Astrocyte (in vitro differentiated cells and primary cell): Measurements from ENCODE around the gene TJAP1. TPM values are rescaled to one million over a fixed set of nuclear protein-coding genes. Genes with fewer than 3 reads are reported as not detected.

Source experiments
- DNase-seq: peaks from one replicate; pipeline ENCODE4 v3.0.0-alpha.2; 2010; ENCODE audit warnings: low read depth
- FAIRE-seq: peaks from 2 replicates; lab custom pipeline; 2011; peaks lifted over from hg19 to GRCh38; lab: Jason Lieb, UNC
- H2AFZ ChIP-seq: 2 replicates; pipeline ENCODE4 v1.6.0; 2012; ENCODE audit warnings: low read depth, low read length, inconsistent platforms
- H3K27ac ChIP-seq: 2 replicates; pipeline ENCODE4 v1.5.1; 2011; ENCODE audit warnings: low read depth, low read length, inconsistent platforms
- H3K27me3 ChIP-seq: 2 replicates; pipeline ENCODE4 v1.6.0; 2011; ENCODE audit warnings: low read length, inconsistent platforms; ENCODE audit not compliant: insufficient read depth
- H3K36me3 ChIP-seq: 2 replicates; pipeline ENCODE4 v1.5.1; 2011; ENCODE audit warnings: low read length, inconsistent platforms; ENCODE audit not compliant: insufficient read depth
- H3K4me1 ChIP-seq: 2 replicates; pipeline ENCODE4 v1.5.1; 2011; ENCODE audit warnings: low read length, inconsistent platforms; ENCODE audit not compliant: insufficient read depth
- H3K4me2 ChIP-seq: 2 replicates; pipeline ENCODE4 v1.6.0; 2012; ENCODE audit warnings: low read length, inconsistent platforms
- H3K4me3 ChIP-seq: 2 replicates; pipeline ENCODE4 v1.5.1; 2011; ENCODE audit warnings: low read depth, mild to moderate bottlenecking, low read length, inconsistent platforms; ENCODE audit not compliant: insufficient read depth
- H3K79me2 ChIP-seq: 2 replicates; pipeline ENCODE4 v1.6.0; 2012; ENCODE audit warnings: mild to moderate bottlenecking, low read length, inconsistent platforms; ENCODE audit not compliant: insufficient read depth
- H3K9ac ChIP-seq: 2 replicates; pipeline ENCODE4 v1.6.0; 2012; ENCODE audit warnings: mild to moderate bottlenecking, low read length, inconsistent platforms
- H3K9me3 ChIP-seq: 2 replicates; pipeline ENCODE4 v1.5.1; 2012; ENCODE audit warnings: low read depth, mild to moderate bottlenecking, low read length, inconsistent platforms; ENCODE audit not compliant: insufficient read depth
- H4K20me1 ChIP-seq: 2 replicates; pipeline ENCODE4 v1.6.0; 2012; ENCODE audit warnings: low read length, inconsistent platforms; ENCODE audit not compliant: insufficient read depth
- H3K27ac Mint-ChIP-seq: one replicate; pipeline ENCODE4 v1.8.0; 2021; ENCODE audit warnings: mild to moderate bottlenecking, mixed read lengths; ENCODE audit not compliant: unreplicated experiment
- H3K27me3 Mint-ChIP-seq: one replicate; pipeline ENCODE4 v1.8.0; 2021; ENCODE audit warnings: low read depth, mixed read lengths; ENCODE audit not compliant: unreplicated experiment
- H3K36me3 Mint-ChIP-seq: one replicate; pipeline ENCODE4 v1.8.0; 2021; ENCODE audit warnings: low read depth, mixed read lengths; ENCODE audit not compliant: unreplicated experiment
- H3K4me1 Mint-ChIP-seq: one replicate; pipeline ENCODE4 v1.8.0; 2021; ENCODE audit warnings: low read depth, mixed read lengths; ENCODE audit not compliant: unreplicated experiment
- H3K4me3 Mint-ChIP-seq: one replicate; pipeline ENCODE4 v1.8.0; 2021; ENCODE audit warnings: mild to moderate bottlenecking, moderate library complexity, mixed read lengths; ENCODE audit not compliant: unreplicated experiment
- H3K9me3 Mint-ChIP-seq: one replicate; pipeline ENCODE4 v1.8.0; 2021; ENCODE audit warnings: mild to moderate bottlenecking, mixed read lengths; ENCODE audit not compliant: unreplicated experiment
- CTCF ChIP-seq: IDR thresholded peaks from 2 replicates; pipeline ENCODE4 v1.5.1; 2011; ENCODE audit warnings: low read depth, mild to moderate bottlenecking, inconsistent platforms, low read length, moderate library complexity; ENCODE audit not compliant: insufficient read depth
- EZH2 ChIP-seq: IDR thresholded peaks from 2 replicates; pipeline ENCODE4 v1.6.1; 2012; ENCODE audit warnings: mild to moderate bottlenecking, low read length, inconsistent platforms; ENCODE audit not compliant: insufficient read depth
- total RNA-seq: library from RNA; stranded (reverse); gene quantifications from 2 replicates; pipeline ENCODE4 v1.2.1, GENCODE V29; 2021

The TJAP1 gene
- total RNA-seq, 1 donor from 2014 or later: 26.6 TPM

GRCh38 chr6:43500921-43501320, 23.6 kb downstream of the TJAP1 start:
- Histone ChIP-seq H2AFZ (no peak overlapping the region), H3K9ac (no peak overlapping the region), H3K36me3 (peaks cover 26% of the 10 kb centered on the region), H3K4me2 (no peak overlapping the region), H4K20me1 (peaks cover 34% of the 10 kb centered on the region), H3K9me3 (no peaks in the 10 kb centered on the region), H3K79me2 (peaks cover 8% of the 10 kb centered on the region), H3K4me3 (no peak overlapping the region), H3K27me3 (no peaks in the 10 kb centered on the region), H3K27ac (no peak overlapping the region), H3K4me1 (peaks cover 15% of the 10 kb centered on the region)
- Mint-ChIP-seq H3K36me3 (peaks cover 32% of the 10 kb centered on the region), H3K9me3 (no peaks in the 10 kb centered on the region), H3K27me3 (no peaks in the 10 kb centered on the region), H3K27ac (no peak overlapping the region), H3K4me1 (peaks cover 15% of the 10 kb centered on the region), H3K4me3 (no peak overlapping the region)
- no peak for TF ChIP-seq EZH2
- no peak for TF ChIP-seq CTCF
- FAIRE-seq (no peak), DNase-seq (no peak)

GRCh38 chr6:43502666-43503065, 25.3 kb downstream of the TJAP1 start:
- H3K36me3 ChIP-seq: peaks cover 26% of the 10 kb centered on the region
- no peak overlapping the region for H3K4me2 ChIP-seq
- no peak overlapping the region for H3K27ac ChIP-seq
- H3K27me3 Mint-ChIP-seq: peaks cover 2% of the 10 kb centered on the region
- no peaks in the 10 kb centered on the region for H3K9me3 Mint-ChIP-seq
- no peak for TF ChIP-seq CTCF
- TF ChIP-seq EZH2: no peak
- no peaks in the 10 kb centered on the region for H3K27me3 ChIP-seq
- H3K27ac Mint-ChIP-seq: no peak overlapping the region
- peaks cover 33% of the 10 kb centered on the region for H3K36me3 Mint-ChIP-seq
- no peak overlapping the region for H3K4me3 ChIP-seq
- H3K4me1 Mint-ChIP-seq: peaks cover 3% of the 10 kb centered on the region
- no peaks in the 10 kb centered on the region for H3K4me1 ChIP-seq
- H3K9ac ChIP-seq: no peak overlapping the region
- H4K20me1 ChIP-seq: peaks cover 26% of the 10 kb centered on the region
- no peak overlapping the region for H3K4me3 Mint-ChIP-seq
- no peak for DNase-seq
- no peak overlapping the region for H2AFZ ChIP-seq
- H3K79me2 ChIP-seq: peaks cover under 1% of the 10 kb centered on the region
- no peak for FAIRE-seq
- H3K9me3 ChIP-seq: no peaks in the 10 kb centered on the region

DNA sequence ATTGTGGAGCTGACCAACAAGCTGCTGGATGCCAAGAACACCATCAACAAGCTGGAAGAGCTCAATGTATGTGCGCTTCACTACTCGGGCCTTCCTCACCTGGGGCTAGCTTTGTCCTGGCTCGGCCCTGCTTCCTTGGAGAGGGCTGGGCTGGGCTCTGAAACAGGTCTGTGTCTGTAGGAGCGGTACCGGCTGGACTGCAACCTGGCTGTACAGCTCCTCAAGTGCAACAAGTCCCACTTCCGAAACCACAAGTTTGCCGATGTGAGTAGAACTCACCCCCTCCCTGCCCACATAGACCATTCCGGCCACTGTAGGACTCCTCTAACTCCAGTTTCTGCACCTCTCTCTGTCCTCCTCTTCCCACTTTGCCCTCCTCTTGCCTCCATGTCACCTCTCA, 26.1 kb downstream of the TJAP1 start:
- H3K27ac Mint-ChIP-seq: no peak overlapping the region
- H3K36me3 Mint-ChIP-seq: peaks cover 32% of the 10 kb centered on the region
- Histone ChIP-seq H3K9ac (no peak overlapping the region), H3K4me2 (no peak overlapping the region), H2AFZ (no peak overlapping the region), H3K4me1 (no peaks in the 10 kb centered on the region), H4K20me1 (peaks cover 20% of the 10 kb centered on the region), H3K79me2 (no peaks in the 10 kb centered on the region), H3K27me3 (no peaks in the 10 kb centered on the region), H3K9me3 (no peaks in the 10 kb centered on the region), H3K27ac (no peak overlapping the region), H3K36me3 (peaks cover 26% of the 10 kb centered on the region), H3K4me3 (no peak overlapping the region)
- peaks cover 9% of the 10 kb centered on the region for H3K27me3 Mint-ChIP-seq
- no peak for DNase-seq
- no peak for FAIRE-seq
- H3K9me3 Mint-ChIP-seq: no peaks in the 10 kb centered on the region
- TF ChIP-seq CTCF: no peak
- TF ChIP-seq EZH2: no peak
- H3K4me1 Mint-ChIP-seq: no peaks in the 10 kb centered on the region
- no peak overlapping the region for H3K4me3 Mint-ChIP-seq
